SU-DHL-6 (cell line): ENCODE measurements around the gene NEURL1B.

Experiments used
- EZH2phosphoT487 ChIP-seq: fragments of 200-600 bp; sonication (generic), shearing (Covaris generic); conservative IDR thresholded peaks from 2 replicates; pipeline ENCODE4 v1.6.1; 2018; ENCODE audit warnings: mild to moderate bottlenecking, antibody characterized with exemption, low read length, moderate library complexity, mixed read lengths
- TF ChIP-seq, protein P1 (sequence below): fragments of 200-600 bp; sonication (generic); IDR thresholded peaks from one replicate; pipeline ENCODE4 v1.5.1; 2017; ENCODE audit warnings: antibody characterized with exemption, mild to moderate bottlenecking, low read length, moderate library complexity; ENCODE audit not compliant: insufficient read depth, poor library complexity, severe bottlenecking

- TF ChIP-seq, protein P1, sequence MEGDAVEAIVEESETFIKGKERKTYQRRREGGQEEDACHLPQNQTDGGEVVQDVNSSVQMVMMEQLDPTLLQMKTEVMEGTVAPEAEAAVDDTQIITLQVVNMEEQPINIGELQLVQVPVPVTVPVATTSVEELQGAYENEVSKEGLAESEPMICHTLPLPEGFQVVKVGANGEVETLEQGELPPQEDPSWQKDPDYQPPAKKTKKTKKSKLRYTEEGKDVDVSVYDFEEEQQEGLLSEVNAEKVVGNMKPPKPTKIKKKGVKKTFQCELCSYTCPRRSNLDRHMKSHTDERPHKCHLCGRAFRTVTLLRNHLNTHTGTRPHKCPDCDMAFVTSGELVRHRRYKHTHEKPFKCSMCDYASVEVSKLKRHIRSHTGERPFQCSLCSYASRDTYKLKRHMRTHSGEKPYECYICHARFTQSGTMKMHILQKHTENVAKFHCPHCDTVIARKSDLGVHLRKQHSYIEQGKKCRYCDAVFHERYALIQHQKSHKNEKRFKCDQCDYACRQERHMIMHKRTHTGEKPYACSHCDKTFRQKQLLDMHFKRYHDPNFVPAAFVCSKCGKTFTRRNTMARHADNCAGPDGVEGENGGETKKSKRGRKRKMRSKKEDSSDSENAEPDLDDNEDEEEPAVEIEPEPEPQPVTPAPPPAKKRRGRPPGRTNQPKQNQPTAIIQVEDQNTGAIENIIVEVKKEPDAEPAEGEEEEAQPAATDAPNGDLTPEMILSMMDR: no peak
- TF ChIP-seq EZH2phosphoT487: no peak
Observed at GRCh38 chr5:172685091-172685490, 44.0 kb downstream of the NEURL1B start.
